WTC11 (cell line): ENCODE results near the gene CAPN14.

Experiments used
- CREB1 ChIP-seq: sonication (generic); formaldehyde crosslinking; IDR thresholded peaks from 2 replicates; pipeline ENCODE4 v1.8.0; 2023; ENCODE audit warnings: mild to moderate bottlenecking, missing genetic modification reagents
- ELF4 ChIP-seq: sonication (generic); formaldehyde crosslinking; IDR thresholded peaks from 2 replicates; pipeline ENCODE4 v1.8.1; 2022; ENCODE audit warnings: low read depth, mild to moderate bottlenecking, moderate library complexity, missing genetic modification reagents
- ESRRA ChIP-seq: sonication (generic); formaldehyde crosslinking; IDR thresholded peaks from 2 replicates; pipeline ENCODE4 v1.8.1; 2022; ENCODE audit warnings: mild to moderate bottlenecking, missing genetic modification reagents, borderline replicate concordance
- FOXJ3 ChIP-seq: sonication (generic); formaldehyde crosslinking; IDR thresholded peaks from 2 replicates; pipeline ENCODE4 v1.9.0; 2021; ENCODE audit warnings: missing genetic modification reagents, mild to moderate bottlenecking, borderline replicate concordance
- RORB ChIP-seq: fragments of 250-450 bp; sonication (Bioruptor Pico); IDR thresholded peaks from 2 replicates; pipeline ENCODE4 v1.9.0; 2021; ENCODE audit warnings: mild to moderate bottlenecking
- SP1 ChIP-seq: sonication (generic); formaldehyde crosslinking; conservative IDR thresholded peaks from 2 replicates; pipeline ENCODE4 v1.8.1; 2022; ENCODE audit warnings: missing genetic modification reagents
- TEAD4 ChIP-seq: sonication (generic); formaldehyde crosslinking; IDR thresholded peaks from 2 replicates; pipeline ENCODE4 v1.8.0; 2022; ENCODE audit warnings: mild to moderate bottlenecking, missing genetic modification reagents
- TF ChIP-seq, protein P1 (sequence below): sonication (generic); formaldehyde crosslinking; IDR thresholded peaks from 2 replicates; pipeline ENCODE4 v1.8.1; 2022; ENCODE audit warnings: low read depth, mild to moderate bottlenecking, moderate library complexity, missing genetic modification reagents, borderline replicate concordance
- TF ChIP-seq, protein P2 (sequence below): fragments of 200-600 bp; IDR thresholded peaks from 2 replicates; pipeline ENCODE4 v1.8.0; 2022; ENCODE audit warnings: antibody characterized with exemption
- TF ChIP-seq, protein P3 (sequence below): sonication (generic); formaldehyde crosslinking; IDR thresholded peaks from 2 replicates; pipeline ENCODE4 v1.8.0; 2022; ENCODE audit warnings: mild to moderate bottlenecking, missing genetic modification reagents

- TF ChIP-seq, protein P1, sequence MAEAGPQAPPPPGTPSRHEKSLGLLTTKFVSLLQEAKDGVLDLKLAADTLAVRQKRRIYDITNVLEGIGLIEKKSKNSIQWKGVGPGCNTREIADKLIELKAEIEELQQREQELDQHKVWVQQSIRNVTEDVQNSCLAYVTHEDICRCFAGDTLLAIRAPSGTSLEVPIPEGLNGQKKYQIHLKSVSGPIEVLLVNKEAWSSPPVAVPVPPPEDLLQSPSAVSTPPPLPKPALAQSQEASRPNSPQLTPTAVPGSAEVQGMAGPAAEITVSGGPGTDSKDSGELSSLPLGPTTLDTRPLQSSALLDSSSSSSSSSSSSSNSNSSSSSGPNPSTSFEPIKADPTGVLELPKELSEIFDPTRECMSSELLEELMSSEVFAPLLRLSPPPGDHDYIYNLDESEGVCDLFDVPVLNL (CRISPR knock-in tag), result no peak
- TF ChIP-seq TEAD4 (no peak), RORB (CRISPR knock-in tag) (no peak), ELF4 (no peak), FOXJ3 (CRISPR knock-in tag) (no peak), SP1 (CRISPR knock-in tag) (no peak), CREB1 (no peak), ESRRA (CRISPR knock-in tag) (no peak)
- TF ChIP-seq, protein P2, sequence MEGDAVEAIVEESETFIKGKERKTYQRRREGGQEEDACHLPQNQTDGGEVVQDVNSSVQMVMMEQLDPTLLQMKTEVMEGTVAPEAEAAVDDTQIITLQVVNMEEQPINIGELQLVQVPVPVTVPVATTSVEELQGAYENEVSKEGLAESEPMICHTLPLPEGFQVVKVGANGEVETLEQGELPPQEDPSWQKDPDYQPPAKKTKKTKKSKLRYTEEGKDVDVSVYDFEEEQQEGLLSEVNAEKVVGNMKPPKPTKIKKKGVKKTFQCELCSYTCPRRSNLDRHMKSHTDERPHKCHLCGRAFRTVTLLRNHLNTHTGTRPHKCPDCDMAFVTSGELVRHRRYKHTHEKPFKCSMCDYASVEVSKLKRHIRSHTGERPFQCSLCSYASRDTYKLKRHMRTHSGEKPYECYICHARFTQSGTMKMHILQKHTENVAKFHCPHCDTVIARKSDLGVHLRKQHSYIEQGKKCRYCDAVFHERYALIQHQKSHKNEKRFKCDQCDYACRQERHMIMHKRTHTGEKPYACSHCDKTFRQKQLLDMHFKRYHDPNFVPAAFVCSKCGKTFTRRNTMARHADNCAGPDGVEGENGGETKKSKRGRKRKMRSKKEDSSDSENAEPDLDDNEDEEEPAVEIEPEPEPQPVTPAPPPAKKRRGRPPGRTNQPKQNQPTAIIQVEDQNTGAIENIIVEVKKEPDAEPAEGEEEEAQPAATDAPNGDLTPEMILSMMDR, result no peak
- TF ChIP-seq, protein P3, sequence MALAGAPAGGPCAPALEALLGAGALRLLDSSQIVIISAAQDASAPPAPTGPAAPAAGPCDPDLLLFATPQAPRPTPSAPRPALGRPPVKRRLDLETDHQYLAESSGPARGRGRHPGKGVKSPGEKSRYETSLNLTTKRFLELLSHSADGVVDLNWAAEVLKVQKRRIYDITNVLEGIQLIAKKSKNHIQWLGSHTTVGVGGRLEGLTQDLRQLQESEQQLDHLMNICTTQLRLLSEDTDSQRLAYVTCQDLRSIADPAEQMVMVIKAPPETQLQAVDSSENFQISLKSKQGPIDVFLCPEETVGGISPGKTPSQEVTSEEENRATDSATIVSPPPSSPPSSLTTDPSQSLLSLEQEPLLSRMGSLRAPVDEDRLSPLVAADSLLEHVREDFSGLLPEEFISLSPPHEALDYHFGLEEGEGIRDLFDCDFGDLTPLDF (CRISPR knock-in tag), result no peak
These were observed 29.0 kb upstream of the CAPN14 start for GRCh38 chr2:31246184-31246852.
